ENCODE data around the gene ADCY4.
A peak's percentile ranks its signal among the peaks of the same experiment; 100 is the strongest.

Gene ADCY4

GRCh38 chr14:24315807-24316596 is 18.9 kb downstream of the ADCY4 start:
- DNase-seq (ENCODE audit: low read depth in 2 of 2) = no peak

DNA sequence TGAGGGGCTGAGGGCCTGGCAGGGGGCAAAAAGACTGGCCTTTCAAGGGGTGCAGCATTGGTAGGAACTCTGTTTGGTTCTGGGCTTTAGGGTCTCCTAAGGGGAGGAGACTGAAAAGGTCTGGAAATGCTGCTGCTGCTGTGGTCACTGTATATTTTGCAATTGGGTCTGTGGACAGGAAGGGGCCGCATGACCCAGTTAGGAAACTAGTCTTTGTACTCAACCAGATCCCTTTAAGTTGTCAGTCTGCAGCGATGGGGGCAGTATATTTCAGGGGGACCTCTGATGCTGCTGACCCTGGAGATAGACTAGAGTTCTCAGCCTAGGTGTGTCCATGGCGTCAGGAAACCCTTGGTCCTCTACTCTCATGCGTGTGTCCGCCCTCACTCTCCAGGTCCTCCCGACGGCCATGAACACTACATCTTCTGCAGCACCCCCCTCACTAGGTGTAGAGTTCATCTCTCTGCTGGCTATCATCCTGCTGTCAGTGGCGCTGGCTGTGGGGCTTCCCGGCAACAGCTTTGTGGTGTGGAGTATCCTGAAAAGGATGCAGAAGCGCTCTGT is 19.5 kb downstream of the ADCY4 start:
- DNase-seq (ENCODE audit: low read depth in 2 of 2) = no peak

- DNase-seq (ENCODE audit: low read depth in 2 of 2) = no peak
Measured at GRCh38 chr14:24314377-24315193, 20.3 kb downstream of the ADCY4 start.

DNA sequence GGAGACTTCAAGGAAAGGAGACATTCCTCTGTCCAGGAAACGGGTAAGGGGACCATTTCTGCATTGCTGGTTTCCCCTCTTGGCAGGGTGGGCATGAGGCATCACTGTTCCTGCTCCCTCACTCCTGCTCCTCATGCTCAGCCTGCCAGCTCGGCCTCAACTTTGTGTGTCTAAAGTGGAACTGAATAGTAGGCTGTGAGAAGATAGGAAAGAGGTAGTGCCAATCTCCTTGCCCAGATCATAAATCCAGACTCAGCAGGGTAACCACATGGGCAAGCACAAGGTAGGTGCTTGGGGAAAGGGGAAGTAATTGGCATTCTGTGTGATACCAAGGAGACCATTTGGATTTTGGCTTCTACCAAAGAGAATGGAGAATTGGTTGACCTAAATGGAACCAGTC is 21.0 kb downstream of the ADCY4 start:
- DNase-seq (ENCODE audit: low read depth in 2 of 2) = no peak

DNA sequence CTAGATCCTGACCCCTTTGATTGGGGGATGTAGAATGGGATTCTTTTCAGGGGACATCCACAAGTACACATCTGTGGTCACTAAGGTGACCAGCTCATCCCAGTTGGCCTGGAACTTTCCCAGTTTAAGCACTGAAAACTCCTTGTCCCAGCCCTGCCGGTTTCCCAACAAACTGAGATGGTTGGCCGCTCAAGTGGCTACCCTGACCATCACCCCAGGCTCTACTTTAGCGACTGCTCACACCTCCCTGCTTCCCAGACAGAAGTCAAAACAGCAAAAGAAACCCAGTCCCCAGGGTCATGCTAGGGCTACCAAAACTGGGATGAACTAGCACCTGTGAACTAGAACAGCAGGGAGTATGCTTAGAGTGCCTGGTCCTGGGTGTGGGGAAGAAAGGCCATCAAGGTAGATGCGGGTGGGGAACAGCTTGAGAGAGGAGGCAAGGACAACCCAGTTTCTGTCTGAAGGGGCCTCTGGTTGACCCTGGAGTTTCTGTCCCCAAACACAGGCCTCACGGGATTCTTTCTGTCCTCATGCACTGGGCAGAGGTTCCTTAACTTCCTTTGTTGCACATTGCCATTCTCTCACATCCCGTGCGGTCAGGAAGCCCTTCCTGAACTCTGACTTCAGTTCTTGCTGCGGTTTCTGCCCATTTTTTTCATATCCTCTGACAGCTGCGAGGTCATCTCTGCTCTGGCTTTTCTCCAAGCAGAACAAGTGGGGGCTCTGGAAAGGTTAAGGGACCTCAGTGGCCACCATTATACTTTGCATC is 21.9 kb downstream of the ADCY4 start:
- no peak for DNase-seq (ENCODE audit: low read depth in 2 of 2)

- no peak for DNase-seq (ENCODE audit: low read depth in 2 of 2)
Measured at GRCh38 chr14:24311837-24312615, 22.8 kb downstream of the ADCY4 start.

DNA sequence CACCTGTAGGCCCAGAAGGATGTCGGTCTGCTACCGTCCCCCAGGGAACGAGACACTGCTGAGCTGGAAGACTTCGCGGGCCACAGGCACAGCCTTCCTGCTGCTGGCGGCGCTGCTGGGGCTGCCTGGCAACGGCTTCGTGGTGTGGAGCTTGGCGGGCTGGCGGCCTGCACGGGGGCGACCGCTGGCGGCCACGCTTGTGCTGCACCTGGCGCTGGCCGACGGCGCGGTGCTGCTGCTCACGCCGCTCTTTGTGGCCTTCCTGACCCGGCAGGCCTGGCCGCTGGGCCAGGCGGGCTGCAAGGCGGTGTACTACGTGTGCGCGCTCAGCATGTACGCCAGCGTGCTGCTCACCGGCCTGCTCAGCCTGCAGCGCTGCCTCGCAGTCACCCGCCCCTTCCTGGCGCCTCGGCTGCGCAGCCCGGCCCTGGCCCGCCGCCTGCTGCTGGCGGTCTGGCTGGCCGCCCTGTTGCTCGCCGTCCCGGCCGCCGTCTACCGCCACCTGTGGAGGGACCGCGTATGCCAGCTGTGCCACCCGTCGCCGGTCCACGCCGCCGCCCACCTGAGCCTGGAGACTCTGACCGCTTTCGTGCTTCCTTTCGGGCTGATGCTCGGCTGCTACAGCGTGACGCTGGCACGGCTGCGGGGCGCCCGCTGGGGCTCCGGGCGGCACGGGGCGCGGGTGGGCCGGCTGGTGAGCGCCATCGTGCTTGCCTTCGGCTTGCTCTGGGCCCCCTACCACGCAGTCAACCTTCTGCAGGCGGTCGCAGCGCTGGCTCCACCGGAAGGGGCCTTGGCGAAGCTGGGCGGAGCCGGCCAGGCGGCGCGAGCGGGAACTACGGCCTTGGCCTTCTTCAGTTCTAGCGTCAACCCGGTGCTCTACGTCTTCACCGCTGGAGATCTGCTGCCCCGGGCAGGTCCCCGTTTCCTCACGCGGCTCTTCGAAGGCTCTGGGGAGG is 23.9 kb downstream of the ADCY4 start, which contains the start of gene LTB4R:
Gene LTB4R, plus strand, starts transcription at position 857 of the 959 bp plus-strand sequence. CDS start 4,150 bp downstream, outside the sequence.
- DNase-seq (ENCODE audit: low read depth in 2 of 2) = peak; percentile 40 to 45

- no peak for DNase-seq (ENCODE audit: low read depth in 2 of 2)
Measured at GRCh38 chr14:24310265-24310645, 24.6 kb downstream of the ADCY4 start.

- no peak for DNase-seq (ENCODE audit: low read depth in 2 of 2)
Measured at GRCh38 chr14:24309538-24310264, 25.2 kb downstream of the ADCY4 start, which contains the start of gene LTB4R2. LTB4R2 (plus strand) TSS chr14:24310140; CDS start chr14:24310665, 525 bp downstream.

- no peak for DNase-seq (ENCODE audit: low read depth in 2 of 2)
Measured at GRCh38 chr14:24308342-24309124, 26.3 kb downstream of the ADCY4 start.

GRCh38 chr14:24307575-24308341 is 27.1 kb downstream of the ADCY4 start, which contains the start of gene CIDEB:
CIDEB (minus strand) TSS chr14:24307977; CDS start chr14:24307858, 119 bp downstream.
- peak; percentile 31 to 35 for DNase-seq (ENCODE audit: low read depth in 2 of 2)

- no peak for DNase-seq (ENCODE audit: low read depth in 2 of 2)
Measured at GRCh38 chr14:24307156-24307574, 27.7 kb downstream of the ADCY4 start.

- DNase-seq (ENCODE audit: low read depth in 2 of 2) = no peak
Measured at GRCh38 chr14:24304019-24304387, 30.9 kb downstream of the ADCY4 start.

DNA sequence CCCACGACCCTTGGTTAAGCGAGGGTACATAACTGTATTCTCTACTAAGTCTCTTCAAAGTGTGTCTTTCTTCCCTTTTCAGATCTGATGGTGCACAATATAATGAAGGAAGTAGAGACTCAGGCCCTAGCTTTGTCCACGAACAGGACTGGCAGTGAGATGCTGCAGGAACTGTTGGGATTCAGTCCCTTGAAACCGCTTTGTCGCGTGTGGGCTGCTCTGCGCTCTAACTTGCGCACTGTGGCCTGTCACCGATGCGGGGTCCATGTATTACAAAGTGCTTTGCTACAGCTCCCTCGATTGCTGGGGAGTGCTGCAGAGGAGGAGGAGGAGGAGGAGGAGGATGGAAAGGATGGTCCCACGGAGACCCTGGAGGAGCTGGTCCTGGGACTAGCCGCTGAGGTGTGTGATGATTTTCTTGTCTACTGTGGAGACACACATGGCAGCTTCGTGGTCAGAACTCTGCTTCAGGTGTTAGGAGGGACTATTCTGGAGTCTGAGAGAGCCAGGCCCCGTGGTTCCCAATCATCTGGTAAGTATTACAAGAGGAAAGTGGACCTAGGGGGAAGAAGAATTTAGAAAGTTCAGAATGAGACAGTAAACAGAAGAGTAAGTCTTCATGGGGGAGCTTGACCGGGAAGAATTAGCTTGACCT is 34.4 kb downstream of the ADCY4 start:
- no peak for DNase-seq (ENCODE audit: low read depth in 2 of 2)

GRCh38 chr14:24299255-24300191 is 35.3 kb downstream of the ADCY4 start, which contains the start of the genes DHRS1 and NOP9:
DHRS1 (minus strand) TSS chr14:24299780; CDS start chr14:24299106, 674 bp downstream.
NOP9 (plus strand) TSS chr14:24299850; CDS start chr14:24299955, 105 bp downstream.
- peak; percentile 89 to 91 for DNase-seq (ENCODE audit: low read depth in 2 of 2)

Data from stimulated activated CD8-positive, alpha-beta memory T cell treated with anti-CD3 and anti-CD28 coated beads, Interleukin-2, amount 100 ng/mL, for 1 hour (primary cell).